ENCODE results near the gene C2orf49. TPM values are rescaled to one million over a fixed set of nuclear protein-coding genes. Genes with fewer than 3 reads are reported as not detected.

C2orf49 gene
- total RNA-seq, 1 experiment from 2014 or later: 6.7 TPM

GRCh38 chr2:105382177-105382576 lies 44.8 kb downstream of the C2orf49 start:
- no peak for DNase-seq (ENCODE audit: low spot score)

DNA sequence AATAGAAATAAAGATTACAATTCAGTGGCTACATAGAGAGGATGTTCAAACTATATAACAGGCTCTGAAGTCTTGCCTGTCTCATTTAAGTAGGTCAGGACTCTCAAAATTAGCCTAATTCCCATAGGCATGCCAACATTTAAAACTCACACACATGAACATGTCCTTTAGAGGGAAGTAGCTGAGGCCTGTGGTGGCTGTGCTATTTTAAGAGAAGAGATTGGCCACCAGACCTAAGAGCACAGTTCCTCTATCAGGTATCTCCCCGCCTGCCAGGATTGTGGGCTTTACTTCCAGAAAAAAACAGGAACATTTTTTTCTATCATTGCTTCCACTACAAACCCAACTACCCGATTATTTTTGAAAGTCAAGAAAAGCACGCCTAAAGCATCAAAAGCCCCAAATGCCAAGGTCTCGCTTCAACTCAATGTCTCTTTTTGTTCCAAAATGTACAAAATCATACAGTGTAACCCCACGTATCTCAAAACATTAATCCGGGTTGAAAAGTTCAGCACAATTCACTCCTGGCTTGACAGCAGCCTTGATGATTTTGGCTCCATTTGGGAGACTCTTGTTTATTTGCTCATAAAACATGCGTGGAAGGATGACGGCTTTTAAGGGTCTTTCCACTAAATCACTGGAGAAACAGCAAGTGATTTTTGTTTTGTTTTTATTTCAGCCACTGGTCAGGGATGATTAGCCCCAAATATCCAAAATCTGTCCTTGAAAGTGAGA lies 46.3 kb downstream of the C2orf49 start:
- no peak for DNase-seq (ENCODE audit: low spot score)

- DNase-seq (ENCODE audit: low spot score): no peak
These were observed 46.9 kb downstream of the C2orf49 start for GRCh38 chr2:105384216-105384615.

DNA sequence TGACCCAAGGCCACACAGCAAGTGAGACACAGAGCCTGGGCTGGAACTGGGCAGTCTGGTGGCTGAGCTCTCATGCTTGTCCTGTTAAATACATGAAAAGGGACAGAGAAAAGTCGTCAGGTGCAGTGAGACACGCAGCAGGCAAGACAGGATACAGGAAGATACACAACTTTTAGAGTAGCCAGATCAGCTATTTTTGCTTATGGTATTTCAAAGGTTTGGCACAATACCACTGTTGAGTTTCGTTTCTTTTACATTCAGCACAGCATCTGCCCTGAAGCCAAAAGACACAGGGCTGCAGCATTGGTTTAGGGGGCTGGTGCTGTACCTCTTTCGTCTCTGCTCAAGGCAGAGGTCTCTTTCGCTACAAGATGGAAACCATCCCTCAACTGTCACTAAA lies 47.5 kb downstream of the C2orf49 start:
- no peak for DNase-seq (ENCODE audit: low spot score)

GRCh38 chr2:105385731-105386540 lies 48.6 kb downstream of the C2orf49 start:
- DNase-seq (ENCODE audit: low spot score): no peak

GRCh38 chr2:105387225-105387624 lies 49.9 kb downstream of the C2orf49 start:
- no peak for DNase-seq (ENCODE audit: low spot score)

DNA sequence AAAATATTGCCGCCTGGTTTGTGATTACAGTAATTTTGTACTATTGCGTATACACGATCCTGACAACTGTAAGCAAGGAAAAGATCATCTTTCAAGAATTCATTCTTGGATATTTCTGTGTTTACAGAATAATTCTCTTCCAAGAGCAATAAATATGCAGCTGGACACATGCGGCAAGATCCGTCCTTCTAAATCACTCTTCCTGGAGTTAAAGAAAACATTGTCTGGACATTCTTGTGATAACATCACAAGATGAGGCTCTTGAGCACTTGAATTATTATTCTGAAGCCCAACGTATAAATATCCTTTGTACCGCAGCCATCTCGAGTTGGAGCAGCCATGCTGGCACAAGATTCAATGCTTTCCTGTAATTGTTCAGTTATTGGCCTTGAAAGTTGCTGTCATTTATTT lies 51.6 kb downstream of the C2orf49 start:
- DNase-seq (ENCODE audit: low spot score): no peak

DNA sequence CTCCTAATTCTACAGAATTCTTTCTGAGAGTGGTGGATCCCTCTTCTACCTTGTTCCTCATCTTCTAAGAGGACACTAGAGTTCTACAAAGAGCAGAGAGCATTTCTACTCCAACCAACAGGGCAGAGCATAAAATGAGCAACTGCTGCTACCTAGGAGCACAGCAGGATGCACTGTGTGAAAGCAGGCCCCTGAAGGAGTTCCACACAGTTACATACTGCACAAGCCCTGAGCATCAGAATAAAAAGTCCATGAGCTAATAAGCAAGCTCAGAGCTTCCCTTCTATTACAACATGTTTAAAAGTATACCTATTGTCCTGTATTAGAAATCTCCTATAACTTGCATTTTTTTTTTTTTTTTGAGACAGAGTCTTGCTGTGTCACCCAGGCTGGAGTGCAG lies 53.1 kb downstream of the C2orf49 start:
- no peak for DNase-seq (ENCODE audit: low spot score)

DNA sequence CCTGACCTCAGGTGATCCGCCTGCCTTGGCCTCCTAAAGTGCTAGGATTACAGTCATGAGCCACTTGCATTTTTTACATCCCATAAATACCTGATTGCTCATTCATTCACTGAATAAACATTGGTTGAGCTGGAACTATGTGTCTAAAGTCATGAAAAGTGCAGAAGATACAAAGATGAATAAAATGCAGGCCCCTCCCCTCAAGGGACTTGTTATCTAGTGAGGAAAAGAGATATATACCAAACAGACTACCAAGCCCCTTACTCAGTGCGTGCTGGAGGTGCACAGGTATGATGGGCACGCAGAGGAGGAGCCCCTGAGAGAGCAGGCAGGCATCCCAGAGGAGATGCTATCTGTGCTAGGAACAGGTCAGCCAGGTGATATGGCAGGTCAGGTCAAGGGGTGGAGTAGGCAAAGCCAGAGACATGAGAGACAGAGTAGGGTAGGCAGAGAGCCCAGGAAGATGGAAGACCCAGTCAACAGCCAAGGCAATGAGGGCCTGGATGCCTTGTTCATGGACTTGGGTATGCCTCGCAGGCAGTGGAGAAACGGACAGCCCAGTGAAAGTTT lies 53.8 kb downstream of the C2orf49 start:
- no peak for DNase-seq (ENCODE audit: low spot score)

GRCh38 chr2:105391763-105392662 lies 54.7 kb downstream of the C2orf49 start:
- DNase-seq (ENCODE audit: low spot score): no peak

GRCh38 chr2:105393373-105394055 lies 56.2 kb downstream of the C2orf49 start:
- no peak for DNase-seq (ENCODE audit: low spot score)

DNA sequence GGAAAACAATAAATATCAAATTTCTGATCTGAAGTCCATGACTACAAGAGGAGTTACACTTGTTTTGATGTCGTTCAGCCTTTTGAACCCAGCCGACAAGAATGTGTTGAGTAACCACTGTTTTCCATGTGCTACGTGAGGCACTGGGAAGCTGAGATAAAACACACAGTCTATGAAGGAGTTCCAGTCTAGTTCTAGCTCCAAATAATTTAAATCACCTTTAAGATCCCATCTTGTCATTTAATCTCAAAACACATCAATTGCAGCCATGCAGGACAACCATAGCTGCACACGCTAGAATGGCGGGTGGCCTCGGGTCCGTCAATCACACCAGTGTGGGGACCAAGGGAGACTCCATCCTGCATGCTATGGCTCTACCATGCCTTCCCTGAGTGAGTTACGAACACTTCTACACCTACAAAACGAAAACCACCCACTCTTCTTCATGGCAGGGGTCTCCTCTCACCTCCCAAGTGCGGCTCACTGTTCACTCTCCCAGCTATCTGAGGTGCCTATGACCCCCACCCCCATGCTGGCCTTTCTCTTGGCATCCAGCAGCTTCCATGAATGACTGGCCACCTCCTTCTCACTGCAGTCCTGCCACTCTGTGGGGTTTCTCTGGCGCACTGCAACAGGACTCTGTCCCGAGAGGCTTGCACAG lies 57.7 kb downstream of the C2orf49 start:
- no peak for DNase-seq (ENCODE audit: low spot score)

DNA sequence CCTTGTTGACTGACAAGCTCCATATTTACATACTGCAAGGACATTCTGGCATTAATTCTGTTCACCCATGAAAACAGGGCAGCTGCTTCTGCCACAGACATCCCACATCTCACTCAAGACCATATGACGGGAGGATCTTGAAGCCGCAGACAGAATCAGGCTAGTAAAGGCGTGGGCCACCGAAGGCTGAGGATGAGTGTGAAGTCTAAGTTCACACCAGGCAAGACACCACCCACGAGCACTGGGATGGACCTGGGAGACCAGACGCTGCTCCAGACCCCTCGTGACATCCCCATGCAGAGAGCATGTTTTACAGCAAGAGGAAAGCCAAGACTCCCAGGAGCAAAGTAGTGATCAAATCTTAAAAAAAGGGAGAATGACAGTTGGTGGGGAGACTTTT lies 58.4 kb downstream of the C2orf49 start:
- no peak for DNase-seq (ENCODE audit: low spot score)

DNA sequence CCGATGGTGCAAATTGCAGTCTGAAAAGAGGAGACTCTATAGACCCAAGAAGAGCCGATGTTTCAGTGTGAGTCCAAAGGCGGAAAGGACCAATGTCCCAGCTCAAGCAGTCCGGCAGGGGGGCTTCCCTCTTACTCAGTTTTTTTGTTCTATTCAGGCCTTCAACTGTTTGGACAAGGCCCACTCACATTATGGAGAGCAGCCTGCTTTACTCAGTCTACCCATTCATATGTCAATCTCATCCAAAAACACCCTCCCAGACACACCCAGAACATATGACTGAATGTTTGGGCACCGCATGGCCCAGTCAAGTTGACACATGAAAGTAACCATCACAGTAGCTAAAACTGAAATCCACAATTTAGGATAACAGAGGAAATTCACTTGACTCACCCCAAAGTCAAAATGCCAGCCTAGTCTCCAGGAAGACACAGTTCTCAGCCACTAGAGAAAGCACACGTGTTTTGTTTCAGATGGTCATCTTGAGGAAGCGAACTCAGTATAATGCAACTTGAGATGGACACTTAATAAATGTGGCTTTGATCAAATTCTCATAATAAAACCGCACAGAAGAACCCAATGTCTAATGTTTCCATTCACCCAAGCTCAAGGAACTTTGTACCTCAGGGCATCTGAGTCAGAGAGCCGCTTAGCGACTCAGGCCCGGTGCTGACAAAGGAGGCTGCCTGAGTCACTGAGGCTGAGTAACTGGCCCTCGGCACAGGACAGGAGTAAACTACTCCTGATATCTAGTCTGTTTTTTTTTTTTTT lies 59.1 kb downstream of the C2orf49 start:
- DNase-seq (ENCODE audit: low spot score): peak; percentile 80

GRCh38 chr2:105397025-105397722 lies 59.8 kb downstream of the C2orf49 start:
- DNase-seq (ENCODE audit: low spot score): peak; percentile 61

DNA sequence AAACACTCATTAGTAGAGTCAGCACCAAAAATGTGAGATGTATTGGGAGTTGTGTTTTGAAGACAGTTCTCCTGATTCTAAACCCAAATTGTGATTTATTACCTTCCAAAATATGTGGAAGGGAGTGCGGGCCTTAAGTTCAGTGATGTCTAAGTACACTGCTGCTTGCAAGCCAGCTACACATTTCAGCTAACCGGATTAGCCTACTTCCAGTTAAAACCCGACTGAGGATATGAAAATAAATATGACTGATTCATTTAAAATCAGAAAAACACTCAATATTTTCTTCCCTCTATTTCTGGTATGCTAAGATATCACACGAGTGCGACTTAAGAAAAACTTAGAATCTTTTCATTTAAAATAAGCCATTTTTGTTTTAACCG lies 60.6 kb downstream of the C2orf49 start:
- DNase-seq (ENCODE audit: low spot score): peak; percentile 55

DNA sequence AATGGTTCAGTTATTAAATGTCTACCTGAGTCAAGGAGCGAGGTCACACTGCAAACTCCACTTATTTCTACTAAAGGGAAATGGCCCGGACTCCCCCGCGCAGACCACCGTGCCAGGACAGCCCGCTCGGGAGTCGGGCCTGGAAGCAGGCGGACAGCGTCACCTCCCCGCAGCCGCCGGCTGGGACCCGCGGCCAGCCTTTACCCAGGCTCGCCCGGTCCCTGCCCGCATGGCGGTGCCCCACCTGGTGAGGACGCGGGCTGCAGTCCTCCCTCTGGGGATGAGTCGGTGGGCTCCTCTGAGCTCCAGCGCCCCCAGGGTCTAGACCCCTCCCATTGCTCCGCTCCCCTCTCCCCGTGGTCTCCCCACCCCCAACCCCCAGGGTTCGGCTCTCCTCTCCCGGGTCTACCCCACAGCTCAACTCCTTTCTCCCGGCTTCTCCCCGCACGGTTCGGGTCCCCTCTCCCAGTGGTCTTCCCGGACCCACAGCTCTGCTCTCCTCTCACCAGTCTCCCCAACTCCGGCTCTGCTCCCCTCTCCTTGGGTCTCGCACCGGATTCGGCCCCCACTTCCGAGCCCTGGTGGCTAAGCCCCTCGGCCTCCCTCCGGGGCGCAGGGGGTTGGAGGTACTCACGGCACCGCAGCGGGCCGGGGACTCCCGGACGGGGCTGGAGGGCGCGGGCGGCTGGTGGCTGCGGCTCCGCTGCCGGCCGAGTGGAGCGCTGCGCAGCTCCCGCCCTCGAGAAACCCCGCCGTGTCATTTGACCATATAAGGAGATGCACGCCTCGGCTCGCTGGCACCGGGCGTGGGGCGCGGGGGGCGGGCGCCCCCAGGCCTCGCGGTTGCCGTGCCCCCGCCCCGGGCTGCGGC lies 61.2 kb downstream of the C2orf49 start, which contains the start of gene FHL2:
TSS of gene FHL2 (minus strand) at position 716 of the 871 bp plus-strand sequence. CDS start 12,535 bp downstream, outside the sequence.
- DNase-seq (ENCODE audit: low spot score): peak; percentile 87
